Dermis blood vessel endothelial cell (primary cell): ENCODE measurements around the gene CAPN1. TPM values are rescaled to one million over a fixed set of nuclear protein-coding genes. Genes with fewer than 3 reads are reported as not detected.
"Not testable (repeated sequence)": the region's sequence is repeated elsewhere in the genome, so short reads cannot be mapped to it uniquely, and the experiment has no call there.

ENCODE experiments used
- DNase-seq: peaks from one replicate; pipeline ENCODE4 v3.0.0; 2010
- total RNA-seq: library from RNA; depleted of rRNA; stranded (reverse); fragments of >200 nt; gene quantifications from 2 replicates; pipeline ENCODE4 v1.2.3, GENCODE V29; 2014

CAPN1 gene
- total RNA-seq, 1 donor from 2014 or later: 97.2 TPM

DNA sequence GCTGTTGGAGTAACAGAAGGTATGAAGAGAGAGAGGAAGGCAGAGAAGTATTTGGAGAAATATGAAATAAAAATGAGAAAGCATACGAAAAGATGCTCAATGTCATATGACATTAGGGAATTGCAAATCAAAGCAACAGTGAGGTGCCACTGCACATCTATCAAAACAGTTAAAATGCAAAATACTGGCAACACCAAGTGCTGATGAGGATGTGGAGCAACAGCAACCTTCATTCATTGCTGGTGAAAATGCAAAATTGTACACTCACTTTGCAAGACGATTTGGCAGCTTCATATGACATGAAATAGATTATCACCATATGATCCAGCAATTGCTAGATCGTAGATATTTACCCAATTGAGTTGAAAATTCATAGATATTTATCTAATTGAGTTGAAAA, 21.1 kb upstream of the CAPN1 start:
- no peak for DNase-seq

DNA sequence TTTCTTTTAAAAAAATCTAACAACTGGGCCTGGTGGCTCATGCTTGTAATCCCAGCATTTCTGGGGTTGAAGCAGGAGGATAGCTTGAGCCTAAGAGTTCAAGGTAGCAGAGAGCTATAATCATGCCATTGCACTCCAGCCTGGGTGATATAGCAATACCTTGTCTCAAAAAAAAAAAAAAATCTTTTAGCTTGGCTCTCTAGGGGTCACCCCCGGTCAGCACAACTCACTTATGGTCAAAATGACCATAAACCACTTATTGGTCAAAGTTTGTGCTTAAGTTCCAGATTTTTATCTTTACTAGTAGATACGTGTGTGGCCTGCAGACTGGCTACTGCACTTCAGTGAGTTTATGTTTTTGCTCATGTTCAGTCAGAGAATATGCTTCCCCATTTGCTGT, 18.0 kb upstream of the CAPN1 start:
- DNase-seq: no peak

DNA sequence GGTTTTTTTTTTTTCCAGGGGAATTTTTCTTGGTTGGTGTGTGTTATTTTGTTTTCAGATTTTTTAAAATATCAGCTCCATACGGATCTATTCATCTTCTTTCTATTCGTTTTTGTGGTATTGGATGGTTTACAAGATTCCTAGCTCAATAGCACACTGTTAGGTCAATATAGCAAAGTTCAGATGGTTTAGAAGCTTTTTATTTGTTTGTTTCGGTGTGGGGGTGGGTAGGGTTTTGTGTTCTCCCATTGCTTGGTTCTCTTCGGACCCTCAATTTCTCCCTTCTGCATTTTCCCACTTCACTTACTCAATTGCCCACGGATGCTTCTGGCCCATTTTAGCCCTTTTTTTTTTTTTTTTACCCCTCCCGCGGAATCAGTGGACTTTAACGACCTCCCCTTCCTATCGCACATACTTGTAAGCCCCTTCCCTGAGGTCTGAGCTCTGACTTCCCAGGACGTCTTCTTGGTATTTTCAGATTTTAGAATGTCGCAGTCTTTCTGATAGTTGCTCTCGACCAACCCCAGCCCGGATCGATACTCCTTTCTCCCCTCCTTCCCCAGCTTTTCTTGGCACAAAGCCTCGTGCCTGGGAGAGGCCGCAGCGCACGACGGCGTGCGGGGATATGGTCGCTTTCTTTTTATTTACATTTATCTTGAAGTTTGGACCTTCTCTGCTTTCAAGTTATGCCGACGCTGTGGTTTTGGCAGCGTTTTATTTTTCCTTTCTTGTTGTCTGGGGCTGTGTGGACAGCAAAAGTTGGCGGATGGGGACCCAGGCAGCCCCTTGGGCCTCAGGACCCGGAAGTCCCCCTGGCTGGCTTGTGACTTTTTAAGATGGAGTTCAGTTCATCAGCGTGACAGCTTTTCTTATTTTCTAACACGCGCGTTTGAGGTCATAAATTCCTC, 16.1 kb upstream of the CAPN1 start:
- DNase-seq: no peak

DNA sequence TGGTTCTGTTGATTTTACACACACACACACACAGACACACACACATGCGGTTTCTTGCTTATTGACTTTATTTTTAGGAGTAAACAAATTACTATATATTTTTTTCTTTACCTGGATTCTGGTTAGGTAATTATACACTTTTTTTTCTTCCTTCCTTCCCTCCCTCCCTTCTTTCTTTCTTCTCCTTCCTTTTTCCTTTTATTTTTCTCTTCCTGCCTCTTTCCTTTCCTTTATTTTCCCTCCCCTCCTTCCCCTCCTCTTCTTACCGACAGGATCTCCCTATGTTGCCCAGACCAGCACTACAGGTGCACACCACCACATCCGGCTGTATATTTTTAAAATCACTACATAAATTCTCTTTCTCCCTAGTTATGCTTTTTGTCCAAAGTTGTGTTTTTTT, 14.8 kb upstream of the CAPN1 start:
- DNase-seq: no peak

DNA sequence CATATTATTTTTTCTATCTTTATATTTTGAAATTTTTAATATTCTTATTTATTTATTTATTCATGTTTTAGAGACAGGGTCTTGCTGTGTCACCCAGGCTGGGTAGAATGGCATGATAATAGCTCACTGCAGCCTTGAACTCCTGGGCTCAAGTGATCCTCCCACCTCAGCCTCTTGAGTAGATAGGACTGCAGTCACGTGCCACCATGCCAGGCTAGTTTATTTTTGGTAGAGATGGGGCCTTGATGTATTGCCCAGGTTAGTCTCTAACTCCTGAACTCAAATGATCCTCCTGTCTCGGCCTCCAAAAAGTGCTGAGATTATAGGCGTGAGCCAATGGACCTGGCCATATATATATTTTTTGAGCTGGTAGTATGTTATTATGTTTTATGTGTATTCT, 14.1 kb upstream of the CAPN1 start:
- no peak for DNase-seq

DNA sequence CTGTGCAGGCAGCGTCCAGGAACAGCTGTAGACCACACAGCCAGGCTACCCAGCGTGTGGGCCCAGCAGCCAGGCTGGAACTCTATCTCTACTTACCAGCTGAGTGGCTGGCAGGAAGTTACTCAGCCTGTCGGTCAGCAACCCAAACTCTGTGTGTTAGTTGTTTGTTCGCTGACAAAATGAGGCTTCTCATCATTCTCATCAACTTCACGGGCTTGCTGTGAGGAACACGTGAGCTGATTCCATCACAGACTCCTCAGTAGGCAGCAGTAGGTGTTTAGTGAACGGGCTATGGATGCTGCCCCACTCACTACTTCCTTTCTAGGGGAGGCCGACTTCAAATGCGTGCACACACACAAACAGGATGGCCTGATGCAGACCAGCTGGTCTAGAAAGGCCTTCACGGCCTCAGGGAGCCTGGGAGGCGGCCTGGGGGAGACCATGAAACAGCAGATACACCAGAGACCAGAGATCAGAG, 12.5 kb upstream of the CAPN1 start:
- DNase-seq: peak; percentile 81

DNA sequence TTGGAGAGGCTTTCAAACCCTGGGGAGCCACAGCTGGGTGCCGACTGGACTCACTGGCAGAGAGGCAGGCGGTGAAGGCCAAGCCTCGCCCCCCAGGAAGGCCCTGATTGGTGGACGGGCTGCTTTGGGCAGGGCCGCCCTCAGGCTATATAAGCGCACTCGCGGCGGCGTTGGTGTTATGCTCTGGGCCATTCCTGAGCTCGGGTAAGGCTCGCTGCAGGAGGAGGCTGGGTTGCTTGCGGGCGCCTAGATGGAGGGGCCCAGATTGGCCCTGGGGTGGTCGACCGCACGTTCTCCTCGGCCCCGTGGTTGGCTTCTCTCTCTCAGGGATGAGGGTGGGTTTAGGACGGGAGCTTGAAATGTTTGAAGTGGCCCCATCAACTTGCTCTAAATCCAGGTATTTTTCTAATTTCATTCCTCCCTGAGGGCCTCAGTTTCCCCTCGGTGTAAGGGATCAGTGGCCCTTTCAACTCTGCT, 11.6 kb upstream of the CAPN1 start, which contains the start of gene SPDYC:
Gene SPDYC, plus strand, starts transcription at position 176 of the 477 bp plus-strand sequence. CDS start 1,125 bp downstream, outside the sequence.
- no peak for DNase-seq

DNA sequence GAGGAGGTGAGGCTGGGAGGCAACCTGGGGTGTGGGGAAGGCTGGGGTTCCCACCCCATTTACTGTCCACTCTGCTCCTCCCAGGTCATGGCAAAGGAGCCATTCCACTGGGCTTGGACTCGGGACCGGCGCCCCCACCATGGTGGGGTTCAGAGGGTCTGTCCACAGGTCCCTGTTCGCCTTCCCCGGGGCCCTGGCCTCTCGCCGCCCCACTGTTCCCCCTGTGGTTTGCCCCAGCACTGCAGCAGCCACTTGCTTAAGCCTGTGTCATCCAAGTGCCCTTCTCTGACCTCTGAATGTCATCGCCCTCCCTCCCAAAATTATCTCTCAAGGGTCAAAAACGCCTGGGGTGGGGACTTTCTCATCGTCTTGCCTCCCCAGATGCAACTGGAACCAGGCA, 9.1 kb upstream of the CAPN1 start:
- DNase-seq: no peak

DNA sequence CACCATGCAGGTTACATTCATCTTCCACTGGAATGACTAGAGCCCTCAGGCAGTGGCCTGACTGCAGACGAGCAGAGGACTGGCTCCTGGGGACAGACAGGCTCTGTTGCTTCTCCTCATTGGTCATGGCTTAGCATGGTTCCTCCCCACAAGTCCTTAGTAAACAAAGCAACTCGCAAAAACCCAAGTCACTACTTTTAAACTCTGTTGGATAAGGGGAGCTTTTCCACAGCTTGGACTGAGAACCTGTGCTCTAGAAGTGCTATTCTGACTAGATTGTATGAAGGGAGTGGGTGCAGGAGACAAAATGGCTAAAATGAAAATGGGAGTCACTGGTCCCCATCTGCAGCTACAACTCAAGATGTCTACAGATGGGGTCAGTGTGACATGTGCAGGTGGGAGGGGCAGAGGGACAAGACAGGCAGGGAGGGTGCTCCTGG, 7.1 kb upstream of the CAPN1 start:
- DNase-seq: not testable (repeated sequence)

DNA sequence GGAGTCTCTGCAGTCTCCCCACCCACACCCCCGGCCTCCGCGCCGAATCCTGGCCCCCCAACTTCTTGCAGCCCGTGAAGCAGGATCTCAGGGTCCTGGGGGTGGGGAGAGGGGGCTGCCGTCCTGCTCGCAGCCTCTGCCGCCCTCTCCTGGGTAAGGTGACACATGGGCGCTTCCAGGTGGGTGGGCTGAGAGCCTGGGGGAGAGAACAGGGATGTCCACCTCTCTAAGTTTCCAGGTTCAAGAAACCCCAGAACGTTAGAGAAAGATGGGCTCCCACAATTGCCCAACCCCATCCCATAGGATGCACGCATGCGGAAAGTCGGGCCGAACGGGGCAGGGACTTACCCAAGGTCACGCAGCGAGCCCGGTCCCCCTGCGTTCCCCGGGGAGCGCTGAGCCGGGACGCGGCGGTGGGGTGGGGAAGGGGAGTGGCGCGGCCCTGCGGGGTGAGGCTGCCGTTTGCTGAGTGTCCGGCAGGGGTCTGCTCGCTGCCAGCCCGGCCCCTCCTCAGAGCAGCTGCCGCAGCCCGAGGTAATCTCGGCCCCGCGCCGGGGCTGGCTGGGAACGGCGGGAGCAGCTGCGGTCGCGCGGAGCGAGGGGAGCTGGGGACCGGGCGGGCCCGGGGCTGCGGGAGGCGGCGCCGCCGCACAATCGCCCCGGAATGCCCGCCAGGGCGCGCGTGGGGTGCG, 705 bp upstream of the CAPN1 start:
- DNase-seq: peak; percentile 71

DNA sequence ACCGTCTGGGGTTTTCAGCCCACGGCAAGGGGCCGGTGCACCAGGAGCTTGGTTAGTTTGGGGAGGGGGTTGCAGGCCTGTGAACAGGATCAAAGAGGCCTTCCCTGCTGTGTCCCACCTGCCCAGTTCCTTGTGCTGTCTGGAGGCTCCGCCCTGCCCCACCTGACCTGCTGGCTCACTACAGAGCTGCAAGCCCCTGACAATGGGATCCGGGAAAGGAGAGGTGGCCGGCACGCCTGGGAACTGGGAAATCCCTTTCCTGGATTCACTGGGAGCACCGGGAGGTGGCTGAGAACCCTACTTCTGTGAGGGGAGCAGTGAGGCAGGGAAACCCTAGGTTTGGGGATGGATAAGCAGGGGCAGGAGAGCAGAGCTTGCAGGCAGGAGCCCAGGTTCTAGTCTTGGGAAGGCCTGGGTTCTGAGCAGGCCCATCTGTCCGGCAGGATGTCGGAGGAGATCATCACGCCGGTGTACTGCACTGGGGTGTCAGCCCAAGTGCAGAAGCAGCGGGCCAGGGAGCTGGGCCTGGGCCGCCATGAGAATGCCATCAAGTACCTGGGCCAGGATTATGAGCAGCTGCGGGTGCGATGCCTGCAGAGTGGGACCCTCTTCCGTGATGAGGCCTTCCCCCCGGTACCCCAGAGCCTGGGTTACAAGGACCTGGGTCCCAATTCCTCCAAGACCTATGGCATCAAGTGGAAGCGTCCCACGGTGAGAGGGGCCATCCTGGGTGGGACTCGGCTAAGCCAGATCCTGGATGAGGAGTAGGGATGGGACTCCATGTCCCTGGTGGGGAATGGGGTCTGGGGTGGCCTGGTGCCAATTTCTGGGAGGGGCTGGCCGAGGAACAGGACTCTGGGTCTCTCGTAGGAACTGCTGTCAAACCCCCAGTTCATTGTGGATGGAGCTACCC, 786 bp downstream of the CAPN1 start:
- DNase-seq: peak; percentile 49

DNA sequence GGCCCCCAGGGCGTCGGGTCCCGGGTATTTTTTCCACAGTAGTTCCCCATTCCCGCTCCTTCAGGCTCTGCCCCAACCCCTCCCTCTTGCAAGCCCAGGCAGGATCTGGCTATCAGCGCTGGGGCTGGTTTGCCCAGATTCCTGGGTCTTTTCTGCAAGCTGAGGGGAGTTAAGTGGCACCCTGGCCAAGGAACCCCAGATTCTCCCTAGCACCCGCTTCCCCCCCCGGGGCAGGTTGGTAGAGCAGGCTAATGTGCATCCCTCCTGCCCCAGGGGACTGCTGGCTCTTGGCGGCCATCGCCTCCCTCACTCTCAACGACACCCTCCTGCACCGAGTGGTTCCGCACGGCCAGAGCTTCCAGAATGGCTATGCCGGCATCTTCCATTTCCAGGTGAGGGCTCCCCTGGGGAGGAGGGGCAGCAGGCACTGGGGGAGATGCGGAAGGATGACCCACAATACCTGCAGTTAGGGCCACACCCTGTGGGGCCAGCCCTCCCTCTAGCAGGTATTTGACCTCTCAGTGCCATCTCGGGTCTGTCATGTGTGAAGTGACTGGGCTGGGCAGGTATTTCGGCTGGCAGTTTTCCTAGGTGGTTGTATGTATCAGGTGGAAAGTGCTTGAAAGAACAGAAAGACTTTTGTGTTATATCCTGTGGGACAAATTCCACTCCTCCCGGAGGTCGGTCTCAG, 1.6 kb downstream of the CAPN1 start:
- DNase-seq: no peak

DNA sequence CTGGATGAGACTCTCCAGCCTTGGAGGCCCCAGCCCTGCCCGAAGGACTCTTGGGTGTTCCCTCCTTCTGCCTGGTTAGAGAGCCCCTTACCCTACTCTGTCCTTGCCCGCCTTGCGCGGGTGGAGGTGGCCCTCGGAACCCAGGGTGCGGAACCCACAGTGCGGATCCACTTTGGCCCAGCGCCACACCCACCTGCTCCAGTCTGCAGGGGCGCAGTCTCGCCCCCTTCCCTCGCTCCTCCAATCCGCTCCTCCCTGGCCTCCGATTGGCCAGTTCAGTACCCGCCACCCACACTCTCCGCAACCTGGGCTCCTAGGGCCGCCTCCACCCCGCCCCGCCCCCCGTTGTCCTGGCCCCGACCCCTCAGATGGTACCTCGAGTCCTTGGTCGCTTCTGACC, 2.4 kb downstream of the CAPN1 start:
- DNase-seq: no peak

DNA sequence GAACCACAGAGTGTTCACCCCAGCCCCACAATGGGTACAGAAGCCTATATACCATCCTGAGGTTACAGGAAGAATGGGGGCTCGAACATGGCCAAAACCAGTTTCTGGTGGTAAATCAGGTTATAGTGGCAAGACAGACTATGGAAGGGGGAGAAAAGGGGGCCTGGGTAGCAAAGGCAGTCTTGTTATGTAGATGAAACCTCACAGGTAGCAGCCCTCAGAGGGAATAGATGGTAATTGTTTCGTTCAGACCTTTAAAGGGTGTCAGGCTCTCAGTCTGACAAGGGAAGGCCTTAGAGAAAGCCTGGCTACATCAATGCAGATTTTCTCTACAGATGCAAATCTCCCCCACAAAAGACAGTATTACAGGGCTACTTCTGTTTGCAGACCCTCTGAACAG, 3.4 kb downstream of the CAPN1 start:
- no peak for DNase-seq

DNA sequence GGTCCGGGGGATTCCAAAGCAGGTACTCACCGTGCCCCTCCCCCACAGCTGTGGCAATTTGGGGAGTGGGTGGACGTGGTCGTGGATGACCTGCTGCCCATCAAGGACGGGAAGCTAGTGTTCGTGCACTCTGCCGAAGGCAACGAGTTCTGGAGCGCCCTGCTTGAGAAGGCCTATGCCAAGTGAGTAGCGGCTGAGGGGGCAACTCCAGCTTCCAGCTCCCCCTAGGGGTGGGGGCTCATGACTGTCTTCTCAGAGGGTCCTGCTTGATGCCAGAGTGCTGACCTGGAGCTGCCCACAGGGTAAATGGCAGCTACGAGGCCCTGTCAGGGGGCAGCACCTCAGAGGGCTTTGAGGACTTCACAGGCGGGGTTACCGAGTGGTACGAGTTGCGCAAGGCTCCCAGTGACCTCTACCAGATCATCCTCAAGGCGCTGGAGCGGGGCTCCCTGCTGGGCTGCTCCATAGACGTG, 4.2 kb downstream of the CAPN1 start:
- DNase-seq: no peak

DNA sequence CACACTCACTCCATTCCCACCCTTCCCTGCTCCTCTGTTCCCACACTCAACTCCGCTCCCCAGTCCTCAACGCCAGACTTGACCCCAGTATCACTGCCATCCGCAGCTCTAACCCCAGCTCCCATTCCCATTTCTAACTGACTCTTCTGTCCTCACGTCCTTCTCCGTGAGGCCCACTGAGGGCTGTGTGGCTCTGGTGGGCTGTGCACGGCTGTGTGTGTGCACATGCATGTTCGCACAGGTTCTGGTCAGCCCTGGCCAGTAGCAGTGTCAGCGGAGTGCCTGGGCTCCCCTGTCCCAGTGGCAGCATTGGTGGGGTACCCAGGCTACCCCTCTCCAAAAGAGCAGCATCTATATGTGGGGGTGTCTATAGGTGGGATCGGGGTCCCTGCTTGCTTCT, 5.0 kb downstream of the CAPN1 start:
- DNase-seq: no peak

DNA sequence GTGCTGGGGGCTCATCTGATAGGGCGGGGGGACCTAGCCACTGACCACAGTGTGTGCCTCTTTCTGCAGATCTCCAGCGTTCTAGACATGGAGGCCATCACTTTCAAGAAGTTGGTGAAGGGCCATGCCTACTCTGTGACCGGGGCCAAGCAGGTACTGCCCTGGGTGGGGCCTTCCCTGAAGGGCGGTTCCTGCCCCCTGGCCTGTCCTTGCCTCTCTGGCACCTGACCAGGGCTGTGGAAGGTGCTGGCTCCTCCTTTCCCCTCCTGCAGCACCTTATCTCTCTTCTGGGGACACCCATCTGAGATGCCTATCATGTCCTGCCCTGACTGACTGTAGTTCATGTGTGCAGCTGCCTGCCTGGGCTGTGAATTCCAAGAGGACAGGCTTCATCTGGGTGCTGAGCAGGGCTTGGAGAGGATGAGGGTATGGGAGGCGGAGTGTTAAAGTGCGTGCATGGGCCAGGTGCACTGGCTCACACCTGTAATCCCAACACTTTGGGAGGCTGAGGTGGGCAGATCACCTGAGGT, 5.5 kb downstream of the CAPN1 start:
- DNase-seq: no peak

DNA sequence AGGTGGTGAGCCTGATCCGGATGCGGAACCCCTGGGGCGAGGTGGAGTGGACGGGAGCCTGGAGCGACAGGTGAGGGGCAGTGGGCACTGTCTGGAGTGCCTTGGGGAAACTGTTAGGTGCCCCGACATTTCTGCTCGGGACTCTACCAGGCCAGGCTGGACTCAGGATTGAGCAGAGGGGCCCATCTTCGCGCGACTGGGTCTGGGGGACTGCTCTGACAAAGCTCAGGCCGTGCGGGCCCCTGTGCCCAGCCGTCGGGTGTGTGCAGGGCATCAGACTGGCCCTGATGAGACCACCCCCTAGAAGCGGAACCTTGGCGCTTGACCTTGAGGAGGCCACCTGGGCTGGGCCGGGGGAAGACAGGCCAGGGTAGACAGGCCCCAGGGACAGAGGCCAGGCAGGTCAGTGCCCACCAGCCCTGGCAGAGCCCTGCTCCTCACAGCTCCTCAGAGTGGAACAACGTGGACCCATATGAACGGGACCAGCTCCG, 6.3 kb downstream of the CAPN1 start:
- DNase-seq: no peak

DNA sequence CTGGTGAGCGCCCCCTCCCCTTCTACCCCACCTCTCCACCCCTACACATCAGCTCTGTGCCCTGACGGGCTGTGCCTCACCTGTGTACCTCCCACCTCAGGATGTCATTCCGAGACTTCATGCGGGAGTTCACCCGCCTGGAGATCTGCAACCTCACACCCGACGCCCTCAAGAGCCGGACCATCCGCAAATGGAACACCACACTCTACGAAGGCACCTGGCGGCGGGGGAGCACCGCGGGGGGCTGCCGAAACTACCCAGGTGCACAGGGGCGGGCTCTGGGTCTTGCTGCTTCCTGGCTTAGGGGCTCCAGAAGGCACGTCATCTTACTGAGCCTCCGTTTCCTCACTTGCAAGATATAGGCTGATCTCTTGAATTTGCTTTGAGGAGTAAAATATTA, 6.8 kb downstream of the CAPN1 start:
- DNase-seq: no peak

DNA sequence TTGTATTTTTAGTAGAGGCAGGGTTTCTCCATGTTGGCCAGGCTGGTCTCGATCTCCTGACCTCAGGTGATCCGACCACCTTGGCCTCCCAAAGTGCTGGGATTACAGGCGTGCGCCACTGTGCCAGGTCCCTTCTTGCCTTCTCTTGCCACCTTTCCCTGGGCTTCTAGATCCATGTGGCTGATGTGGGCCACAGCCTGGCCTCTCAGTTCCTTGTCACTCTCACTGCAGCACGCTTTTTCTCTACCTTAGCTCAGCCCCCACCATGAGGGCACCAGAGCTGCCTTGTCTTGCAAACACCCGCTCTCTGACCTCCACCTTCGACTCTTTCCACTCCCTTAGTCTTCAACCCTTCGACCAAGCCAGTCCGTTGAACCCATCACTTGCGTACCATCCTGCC, 7.5 kb downstream of the CAPN1 start:
- no peak for DNase-seq

DNA sequence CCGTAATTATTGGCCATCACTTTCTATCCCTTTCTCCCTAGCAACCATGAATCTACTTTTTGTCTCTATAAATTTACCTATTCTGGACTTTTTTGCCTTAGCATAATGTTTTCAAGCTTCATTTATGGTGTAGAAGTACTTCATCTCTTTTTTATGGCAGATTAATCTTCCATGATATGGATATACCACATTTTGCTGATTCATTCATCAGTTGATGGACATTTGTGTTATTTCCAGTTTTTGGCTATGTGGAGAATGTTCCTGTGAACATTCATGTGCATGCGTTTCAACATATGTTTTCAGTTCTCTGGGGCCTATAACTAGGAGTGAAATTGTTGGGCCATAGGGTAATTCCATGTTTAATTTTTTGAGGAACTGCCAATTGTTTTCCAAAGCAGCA, 12.8 kb downstream of the CAPN1 start:
- no peak for DNase-seq
